HG03460 (cell line): Measurements from ENCODE around the gene CELF4.

ENCODE experiments used
- ATAC-seq: cut with Tn5 transposase; IDR thresholded peaks from one replicate; pipeline ENCODE4 v1.9.1; 2021; ENCODE audit not compliant: unreplicated experiment

The CELF4 gene

DNA sequence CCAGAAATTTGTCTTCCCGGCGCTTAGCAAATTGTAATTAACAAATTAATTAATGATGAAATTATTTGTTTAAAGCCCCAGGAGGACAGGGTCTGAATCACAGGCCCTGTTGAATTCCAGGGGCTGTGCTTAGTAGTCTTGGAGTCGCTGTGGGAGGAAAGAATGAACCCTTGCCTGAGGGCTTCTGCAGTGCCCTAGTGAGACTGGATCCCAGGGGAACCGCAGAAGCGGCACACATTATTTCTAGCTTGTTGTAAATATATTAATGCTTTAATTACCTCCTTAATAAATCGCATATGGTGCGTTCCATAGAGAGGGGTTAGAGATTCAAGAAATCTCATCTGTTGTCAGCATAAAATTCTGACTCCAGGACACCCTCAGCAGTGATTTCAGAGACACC, 235.4 kb downstream of the CELF4 start:
- no peak for ATAC-seq

DNA sequence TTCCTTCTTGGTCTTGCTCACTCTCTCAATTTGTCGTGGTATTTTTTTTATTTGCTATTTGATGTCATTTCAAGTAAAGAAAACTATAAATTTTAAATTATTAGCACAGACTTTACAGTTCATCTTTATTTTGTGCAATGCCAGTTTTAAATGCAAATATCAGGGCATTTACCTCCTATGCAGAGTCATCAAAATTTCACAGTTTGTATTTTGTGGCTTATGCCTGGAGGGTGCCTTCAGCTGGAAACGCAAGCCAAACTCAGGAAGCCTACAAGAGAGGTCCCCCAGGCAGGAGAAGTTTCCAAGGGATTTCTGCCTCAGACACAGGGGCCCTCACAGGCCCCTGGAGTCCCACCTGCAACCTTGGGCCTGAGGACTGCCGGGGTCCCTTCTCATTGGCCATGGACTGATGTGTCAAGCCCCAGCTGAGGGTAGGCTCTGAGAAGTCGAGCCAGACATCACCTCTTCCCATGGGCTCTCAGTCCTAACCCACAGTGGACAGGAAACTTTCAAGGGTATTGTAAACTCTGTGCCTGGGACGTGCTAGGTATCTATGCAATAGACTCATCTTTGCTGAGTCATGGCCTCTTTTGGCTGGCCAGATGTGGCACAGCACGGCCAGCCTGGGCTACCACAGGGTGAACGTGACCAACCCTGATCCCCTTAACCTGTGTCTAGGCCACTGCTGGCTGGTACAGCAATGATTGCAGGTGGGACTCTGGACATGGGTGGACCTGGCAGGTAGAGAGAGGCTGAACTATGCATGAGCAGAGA, 236.5 kb downstream of the CELF4 start:
- no peak for ATAC-seq

DNA sequence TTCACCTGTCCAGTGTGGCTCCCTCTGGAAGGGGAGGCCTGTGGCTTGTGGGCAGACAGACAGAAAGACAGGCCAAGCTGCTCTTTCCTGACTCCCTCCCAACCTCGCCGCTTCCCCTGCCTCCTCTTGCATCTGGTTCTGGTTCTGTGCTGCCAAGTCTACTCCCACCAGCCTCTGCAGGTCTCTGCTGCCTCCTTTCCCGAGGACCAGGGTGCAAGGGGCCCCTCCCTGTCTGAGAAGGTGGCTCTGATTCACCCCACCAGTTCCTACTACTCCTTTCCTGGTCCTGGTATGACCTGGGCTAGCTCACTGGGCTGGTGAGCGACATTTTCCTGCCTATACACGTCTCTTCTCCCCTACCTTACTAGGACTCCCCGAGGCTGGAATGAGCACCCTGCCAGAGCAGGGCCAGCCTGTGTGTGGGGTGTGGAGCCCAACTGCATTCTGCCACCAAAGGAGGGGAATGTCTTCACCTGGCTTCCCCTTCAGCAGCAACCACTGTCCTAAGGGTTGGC, 238.5 kb downstream of the CELF4 start:
- ATAC-seq, result no peak

DNA sequence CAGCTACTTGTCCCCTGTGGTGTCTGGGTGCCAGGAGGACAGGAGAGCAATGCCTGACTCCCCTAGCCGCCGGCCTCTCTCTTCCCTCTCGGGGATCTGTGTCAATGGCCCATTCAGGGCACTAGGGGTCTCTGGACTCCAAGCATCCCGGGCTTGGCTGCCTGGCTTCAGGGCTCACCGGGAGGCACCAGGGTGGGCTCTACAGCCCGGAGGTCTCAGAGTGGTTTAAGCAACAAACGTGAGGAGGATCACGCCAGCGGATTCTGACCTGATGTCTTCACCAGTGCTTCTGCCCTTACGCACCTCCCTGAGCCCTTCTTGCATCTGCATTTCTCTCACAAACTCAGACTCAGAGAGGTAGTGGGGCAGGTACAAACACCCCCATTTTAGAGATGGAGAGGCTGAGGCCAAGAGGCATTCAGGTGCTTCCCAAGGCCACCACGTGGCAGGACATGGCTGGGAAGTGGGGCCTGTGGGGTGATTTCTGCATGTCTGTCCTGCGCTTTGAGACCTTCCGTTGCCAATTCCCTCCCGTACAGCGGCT, 243.0 kb downstream of the CELF4 start:
- ATAC-seq, result peak; percentile 78

DNA sequence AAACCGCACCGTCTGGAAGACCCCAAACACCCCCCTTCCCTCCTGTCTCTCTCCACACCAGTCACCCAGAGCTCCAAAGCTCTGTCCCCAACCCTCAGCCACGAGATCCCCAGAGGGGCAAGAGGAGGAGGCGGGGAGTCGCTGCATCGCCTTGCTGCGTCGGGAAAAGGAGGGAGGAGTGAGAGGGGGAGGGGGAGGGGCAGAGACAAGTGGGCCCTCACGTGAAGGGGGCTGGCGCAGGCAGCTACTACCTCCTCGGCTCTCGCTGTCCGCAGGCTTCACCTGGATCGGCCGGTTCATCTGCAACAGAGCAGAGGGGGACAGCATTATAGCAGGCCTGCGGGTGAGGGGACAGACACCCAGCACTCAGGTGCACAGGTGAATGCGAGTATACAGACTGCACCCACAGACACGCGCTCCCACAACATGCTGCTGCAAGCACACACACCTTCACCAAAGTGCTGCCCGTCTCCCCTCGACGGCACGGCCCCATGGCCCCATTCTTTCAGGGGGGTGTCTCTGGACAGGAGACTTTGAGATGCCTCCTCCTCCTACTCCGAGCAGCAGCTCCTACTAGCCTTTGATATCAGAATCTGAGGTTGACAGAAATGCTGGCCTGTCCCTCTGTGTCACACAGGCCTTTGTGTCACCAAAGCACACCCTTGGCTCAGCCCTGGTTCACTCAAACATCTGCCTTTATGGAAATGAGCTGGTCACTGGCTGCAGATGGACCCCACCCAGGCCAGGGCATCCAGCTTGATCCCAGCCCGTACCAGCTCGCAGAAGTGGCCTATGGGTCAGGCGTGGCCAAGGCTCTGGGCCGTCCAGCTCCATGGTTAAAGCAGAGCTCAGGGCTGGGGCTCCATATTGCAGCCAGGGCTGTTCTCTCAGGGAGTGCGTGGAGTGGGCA, 243.8 kb downstream of the CELF4 start:
- no peak for ATAC-seq

DNA sequence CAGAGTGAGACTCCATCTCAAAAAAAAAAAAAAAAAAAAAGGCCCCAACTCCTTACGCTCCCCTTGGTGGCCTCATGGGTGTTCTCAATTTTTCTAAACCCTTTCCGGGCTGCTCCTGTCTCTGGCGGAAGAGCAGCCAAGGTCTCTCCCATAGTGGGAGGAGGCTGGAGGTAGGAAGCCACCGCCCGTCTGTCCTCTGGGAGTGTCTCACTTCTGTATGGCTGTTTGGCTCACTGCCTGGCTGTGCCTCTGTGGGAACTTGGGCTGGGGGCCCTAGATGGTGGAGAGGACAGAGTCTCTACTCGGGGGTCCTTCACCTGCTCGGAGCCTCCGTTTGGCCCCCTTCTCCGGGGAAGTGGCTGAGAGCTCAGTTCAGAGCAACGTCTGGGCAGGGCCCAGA, 245.3 kb downstream of the CELF4 start:
- ATAC-seq, result no peak

DNA sequence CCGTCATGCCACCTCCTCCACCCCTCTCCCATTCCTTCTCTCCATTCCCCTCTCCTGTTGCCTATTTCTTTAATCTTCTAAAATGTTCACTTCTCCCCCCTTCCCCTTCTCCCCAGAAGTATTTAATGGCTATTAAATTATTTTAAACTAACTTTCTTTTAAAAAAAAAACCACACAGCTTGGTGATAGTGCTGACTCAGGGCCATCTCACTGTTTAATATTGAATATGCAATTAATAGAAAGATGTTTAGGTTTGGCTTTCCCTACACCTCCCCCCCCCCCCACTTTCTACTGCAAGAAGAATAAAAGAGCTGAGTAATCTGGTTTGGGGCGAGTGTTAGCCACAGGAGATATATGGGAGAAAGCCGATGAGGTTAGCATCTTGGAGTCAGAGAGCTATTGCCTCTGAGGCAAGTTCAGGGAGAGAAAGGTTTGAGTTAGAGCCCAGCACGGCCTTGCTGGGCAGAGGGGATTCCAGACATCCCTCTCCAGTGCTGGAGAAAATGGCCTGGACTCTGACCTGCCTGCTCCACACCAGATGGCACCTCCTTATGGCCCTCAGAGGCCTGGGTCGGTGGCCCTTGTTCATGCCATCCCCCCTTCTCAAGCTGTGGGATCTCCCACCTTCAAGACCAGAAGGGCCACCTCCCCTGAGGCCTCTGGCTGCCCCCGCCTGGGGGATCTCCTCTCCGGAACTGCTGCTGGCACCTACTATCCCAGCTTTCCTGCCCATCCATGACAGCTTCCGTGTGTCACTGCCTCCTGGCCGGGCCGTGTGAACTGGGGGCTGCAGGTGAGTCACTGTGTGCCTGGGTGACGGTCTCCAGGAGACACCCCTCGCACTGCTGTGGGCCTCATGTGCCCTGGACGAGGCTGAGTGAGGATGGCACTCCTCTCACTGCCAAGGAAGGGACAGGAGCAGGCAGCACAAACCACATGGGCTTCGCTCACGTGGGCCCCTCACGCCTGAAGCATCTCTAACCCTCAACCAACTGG, 246.9 kb downstream of the CELF4 start:
- ATAC-seq, result no peak

DNA sequence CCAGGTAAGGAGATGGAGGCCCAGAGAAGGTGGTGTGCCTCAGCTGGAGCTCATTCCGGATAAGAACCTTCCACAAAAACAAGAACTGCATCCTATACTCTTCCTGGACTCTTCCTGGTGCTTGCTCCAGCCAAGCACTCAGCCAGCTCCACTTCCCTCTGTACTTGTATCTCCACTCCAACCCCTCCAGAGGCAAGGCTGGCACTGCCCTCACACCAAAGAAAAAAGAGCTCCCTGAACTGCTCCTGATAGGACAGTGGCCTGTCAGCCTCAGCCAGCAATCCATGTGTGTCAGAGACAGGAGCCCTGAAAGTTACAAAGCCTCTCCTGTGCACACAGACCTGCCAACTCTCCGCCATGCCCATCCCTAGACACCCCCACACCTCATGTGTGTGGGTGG, 248.1 kb downstream of the CELF4 start:
- no peak for ATAC-seq

DNA sequence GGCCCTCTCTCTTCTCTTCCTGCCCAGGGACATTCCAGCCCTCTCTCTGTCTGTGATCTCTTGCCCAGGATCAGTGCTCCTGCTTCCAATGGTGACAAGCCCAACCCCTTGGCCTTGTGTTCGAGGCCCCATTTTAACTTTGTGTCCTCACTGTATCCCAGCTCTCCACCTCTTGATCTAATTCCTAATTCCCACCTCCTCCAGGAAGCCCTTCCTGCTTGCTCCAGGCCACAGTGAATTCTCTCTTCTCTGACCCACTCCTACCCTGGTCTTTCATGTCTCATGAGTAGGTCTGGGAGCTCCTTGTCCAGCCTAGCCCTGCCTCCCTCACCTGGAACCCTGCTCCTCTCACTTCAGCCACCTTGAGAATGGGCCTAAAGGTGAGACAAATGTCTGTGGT, 249.1 kb downstream of the CELF4 start:
- ATAC-seq, result no peak

DNA sequence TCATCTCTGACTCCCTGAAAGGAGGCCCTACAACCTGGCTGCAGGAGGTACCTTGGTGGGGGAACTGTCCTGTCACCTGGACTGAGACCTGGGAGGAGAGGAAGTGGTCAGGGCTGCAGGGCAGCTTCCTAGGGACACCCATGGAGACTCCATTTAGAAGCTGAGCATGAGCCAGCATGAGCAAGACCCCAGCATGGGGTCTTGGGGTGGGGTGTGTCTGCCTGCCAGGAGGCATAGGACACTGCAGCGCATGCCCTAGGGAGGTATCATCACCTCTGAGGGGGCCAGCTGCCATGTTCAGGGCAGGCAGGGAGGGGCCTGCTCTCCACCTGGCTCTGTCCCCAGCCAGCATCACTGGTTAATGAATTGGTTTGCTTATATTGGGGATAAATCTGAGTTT, 249.7 kb downstream of the CELF4 start:
- ATAC-seq, result no peak

DNA sequence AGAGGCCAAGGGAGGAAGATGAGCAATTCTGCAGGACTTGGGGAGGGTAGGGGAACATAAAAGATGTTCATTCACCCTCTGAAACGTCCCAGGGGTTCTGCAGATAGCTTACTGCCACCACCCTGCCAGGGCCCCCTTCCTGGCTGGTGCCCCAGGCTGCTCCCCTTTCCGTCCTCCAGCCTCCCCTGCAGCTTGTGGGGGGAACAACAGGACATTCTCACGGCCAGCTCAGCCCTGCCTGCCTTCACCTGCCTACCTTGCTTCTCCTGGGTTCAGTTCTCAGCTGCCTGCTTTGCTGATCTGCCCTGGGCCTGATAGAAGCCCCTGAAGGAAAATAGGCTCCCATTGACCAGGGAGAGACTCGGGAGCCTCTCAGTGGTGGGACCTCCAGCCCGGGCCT, 251.1 kb downstream of the CELF4 start:
- no peak for ATAC-seq

DNA sequence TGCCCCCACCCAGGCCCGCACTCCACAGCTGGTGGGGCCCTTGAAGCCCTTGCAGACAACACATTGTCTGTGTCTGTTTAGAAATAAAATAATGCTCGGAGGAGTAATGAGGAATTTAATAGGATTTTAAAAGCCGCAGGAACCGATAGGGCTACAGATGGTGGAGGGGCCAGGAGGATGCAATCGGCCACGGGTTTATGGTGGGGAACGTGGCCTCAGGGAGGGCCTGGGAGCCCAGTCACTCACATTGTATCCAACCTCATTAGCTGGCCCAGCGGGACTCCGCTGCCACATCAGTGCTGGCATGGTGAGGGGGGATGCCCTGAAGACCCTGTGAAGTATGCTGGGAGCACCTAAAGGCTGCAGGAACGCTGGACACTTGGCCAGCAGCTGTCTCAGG, 252.0 kb downstream of the CELF4 start:
- ATAC-seq, result no peak

DNA sequence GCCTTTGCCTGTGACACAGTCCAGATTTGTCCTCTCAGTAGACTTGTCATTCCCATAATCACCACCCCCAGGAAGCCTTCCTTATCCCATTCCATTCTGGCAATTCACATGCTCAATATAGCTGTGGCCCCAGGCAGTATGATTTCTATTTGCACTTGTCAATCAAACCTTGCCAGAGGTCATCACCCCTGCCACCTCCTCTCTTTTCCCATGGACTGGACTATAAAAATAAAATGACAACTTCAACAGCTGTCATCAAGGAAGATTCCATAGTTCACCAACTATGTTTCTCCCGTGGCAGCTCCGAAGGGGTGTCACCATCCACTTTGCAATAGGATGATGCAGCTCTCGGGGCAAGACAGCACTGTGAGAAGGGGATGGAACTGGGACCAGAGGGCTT, 255.7 kb downstream of the CELF4 start:
- ATAC-seq, result no peak

DNA sequence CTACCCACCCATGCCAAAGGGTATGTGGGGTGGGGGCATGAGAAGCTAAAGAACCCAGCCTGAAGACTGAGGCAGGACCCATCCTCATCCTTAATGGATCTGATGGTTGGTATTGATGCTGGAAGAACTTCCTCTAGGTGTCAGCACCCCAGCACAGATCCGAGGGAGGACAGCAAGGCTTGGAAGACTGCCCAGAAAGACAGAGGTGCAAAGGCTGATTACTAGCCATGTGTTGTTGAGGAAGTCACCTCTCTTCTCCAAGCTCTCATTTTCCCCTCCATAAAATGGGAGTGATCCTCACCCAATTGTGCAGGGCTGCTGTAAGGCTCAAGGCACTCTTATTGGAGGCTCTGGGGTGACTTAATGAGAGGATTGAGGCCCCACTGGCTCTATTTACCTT, 256.5 kb downstream of the CELF4 start:
- ATAC-seq, result no peak

DNA sequence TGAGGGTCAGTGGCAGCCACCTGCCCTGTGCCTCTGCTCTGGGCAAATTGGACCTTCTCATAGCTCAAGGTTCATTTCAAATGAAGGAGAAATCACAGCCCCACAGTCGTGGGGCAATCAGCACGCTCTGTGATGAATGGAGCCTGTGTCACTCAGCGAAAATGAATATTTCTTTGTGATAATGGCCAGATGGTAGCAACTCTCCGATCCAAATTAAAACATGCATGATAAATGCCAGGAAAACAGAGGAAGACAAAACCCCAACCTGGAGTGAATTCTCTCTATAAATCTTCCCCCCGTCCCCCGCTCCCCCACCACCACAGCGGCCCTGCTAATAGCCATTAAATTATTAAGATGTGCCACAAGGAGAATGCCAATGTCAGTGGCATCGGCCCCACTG, 258.4 kb downstream of the CELF4 start:
- ATAC-seq, result no peak

DNA sequence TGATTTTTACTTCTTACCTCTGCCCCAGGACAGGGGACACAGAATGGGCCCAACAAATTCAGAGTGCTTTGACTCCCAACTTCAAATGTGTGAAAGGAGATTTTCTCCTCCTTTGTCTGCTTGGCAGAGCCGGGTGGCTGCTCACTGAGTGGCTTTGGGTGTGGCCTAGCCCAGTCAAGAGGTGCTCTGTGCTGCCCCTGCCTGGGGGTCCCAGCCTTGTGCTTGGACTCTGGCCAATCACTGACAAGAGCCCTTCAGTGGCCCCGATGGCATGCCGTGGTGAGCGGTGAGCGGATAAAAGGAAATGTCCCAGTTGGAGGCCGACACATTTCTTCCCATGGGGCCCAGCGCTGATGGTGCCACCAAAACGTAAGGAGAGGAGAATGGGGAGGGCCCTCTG, 259.2 kb downstream of the CELF4 start:
- ATAC-seq, result no peak

DNA sequence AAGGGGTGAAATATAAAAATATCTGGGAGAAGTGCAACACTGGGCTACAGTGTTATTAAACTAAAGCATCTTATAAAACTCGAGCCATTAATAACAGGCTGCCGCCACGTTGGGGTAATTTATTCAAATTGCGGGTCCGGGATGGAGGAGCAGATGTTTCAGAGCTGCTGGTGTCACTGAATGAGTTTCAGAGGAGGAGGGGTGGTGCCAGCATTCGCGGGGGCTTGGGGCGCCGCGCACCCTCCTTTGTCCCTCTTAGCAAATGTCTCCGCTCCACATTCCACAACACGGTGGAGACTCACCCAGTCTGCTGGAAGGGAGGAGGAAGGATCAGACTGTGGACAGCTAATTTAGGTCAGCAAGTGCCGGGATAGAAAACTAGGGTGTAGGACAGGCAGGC, 260.5 kb downstream of the CELF4 start:
- no peak for ATAC-seq

DNA sequence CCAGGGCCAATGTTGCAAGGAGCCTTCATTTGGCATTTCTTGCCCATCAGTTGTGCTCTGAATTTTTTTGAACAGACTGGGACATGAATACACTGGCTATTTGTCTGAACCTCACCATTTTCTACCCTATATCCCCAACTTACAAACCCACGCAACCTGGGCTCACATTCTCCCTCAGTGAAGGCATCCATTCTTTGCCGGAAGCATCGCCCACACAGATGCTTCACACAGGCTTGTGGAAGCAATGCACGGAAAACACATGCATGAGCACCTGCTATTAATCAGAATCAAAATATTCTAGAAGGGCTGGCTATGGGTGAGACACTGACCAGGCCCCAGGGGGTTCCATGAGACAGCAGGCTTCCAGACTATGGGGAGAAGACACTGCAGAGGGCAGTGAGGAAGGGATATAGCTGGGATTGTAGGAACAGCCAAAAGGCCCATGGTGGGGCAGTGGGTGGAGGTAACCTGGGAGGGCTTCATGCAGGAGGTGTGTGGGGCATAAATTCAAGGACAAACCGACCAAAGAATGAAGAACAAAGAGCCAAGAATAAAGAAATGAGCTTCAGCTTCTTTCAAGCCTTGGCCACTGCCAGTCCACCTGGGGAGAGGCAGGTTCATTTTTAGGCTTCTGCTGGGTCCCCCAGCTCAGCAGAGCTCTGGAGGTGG, 261.5 kb downstream of the CELF4 start:
- ATAC-seq, result no peak

DNA sequence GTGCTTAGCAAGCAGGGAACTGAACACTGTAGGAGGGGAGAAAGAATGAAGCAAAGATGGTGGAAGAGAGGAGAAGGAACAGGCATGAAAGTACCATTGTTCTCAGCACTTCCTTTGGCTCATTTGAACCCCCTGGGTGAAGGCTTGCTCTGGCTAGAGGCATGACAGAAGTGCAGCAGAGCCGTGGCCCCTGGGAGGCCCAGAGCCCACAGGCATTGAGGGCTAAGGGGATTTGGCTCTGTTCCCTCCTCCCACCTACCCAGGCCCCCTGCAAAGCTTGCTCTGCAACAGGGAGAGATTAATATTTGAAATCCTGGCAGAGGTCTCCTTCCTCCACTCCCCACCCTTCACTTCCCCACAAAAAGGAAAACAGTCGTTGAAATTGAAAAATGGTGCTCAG, 262.6 kb downstream of the CELF4 start:
- ATAC-seq, result no peak

DNA sequence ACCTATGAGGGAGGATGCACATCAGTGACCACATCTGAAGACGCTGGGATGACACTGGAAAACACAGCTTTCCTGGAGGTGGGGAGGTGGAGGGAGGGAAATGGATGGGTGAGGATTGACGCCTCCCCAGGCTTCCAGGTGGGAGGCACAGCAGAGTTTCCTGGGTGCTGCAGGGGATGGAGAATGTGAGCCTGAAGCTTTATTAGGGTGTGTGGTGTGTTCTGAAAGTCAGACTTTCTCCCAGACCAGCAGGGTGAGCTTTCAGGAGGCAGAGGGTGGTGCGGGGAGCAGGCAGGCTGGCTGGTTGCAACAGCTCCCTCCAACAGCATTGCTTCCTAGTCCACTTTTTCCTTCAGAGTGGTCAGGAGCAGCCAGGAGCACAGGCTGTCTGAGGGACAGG, 263.1 kb downstream of the CELF4 start:
- ATAC-seq, result no peak
